ENCODE measurements around the gene MIPOL1. TPM values are rescaled to one million over a fixed set of nuclear protein-coding genes. Genes with fewer than 3 reads are reported as not detected.

The MIPOL1 gene
- total and polyA plus RNA-seq, 2 of the 13 experiments (the other 11 are each of a cell fraction or from before 2014, with no cell fraction given) = 8.6 to 34.2 TPM

GRCh38 chr14:37436519-37436918 lies 238.8 kb downstream of the MIPOL1 start:
- intact Hi-C loops (cut with micrococcal nuclease; ENCODE audit: unreplicated experiment) = no loop called here
- ChIA-PET CTCF (ENCODE audit: low intra/inter-chr PET ratio, low total read pairs) (no interaction called here), POLR2A (no interaction called here)
- no peaks in the 10 kb centered on the region for H3K27me3 ChIP-seq (ENCODE audit: control insufficient read depth in 1 of 2, insufficient read depth in 2 of 2, low read length in 2 of 2)
- H3K9ac ChIP-seq (ENCODE audit: insufficient read depth, low read depth, low read length) = no peak overlapping the region
- ATAC-seq = no peak
- WGBS (ENCODE audit: low lambda C conversion rate) = 93% methylated on average over 3 of the region's 3 CpGs
- FAIRE-seq = no peak
- no TSS peak for BruUV-seq (replicated peaks)
- H3K79me2 ChIP-seq (ENCODE audit: insufficient read depth, low read length) = no peaks in the 10 kb centered on the region
- TF ChIP-seq HOXD1 (CRISPR knock-in tag; IDR thresholded peaks at IDR 0.05) (no peak), TRIM24 (CRISPR knock-in tag; IDR thresholded peaks at IDR 0.05) (no peak), ZNF883 (CRISPR knock-in tag; IDR thresholded peaks at IDR 0.05; ENCODE audit: not compliant biosample characterization) (no peak)
- in situ Hi-C loops (cut with HindIII; ENCODE audit: extremely low pct_ligation_motif_present, low pct_unique_long_range_greater_than_20kb) = no loop called here
- no peak overlapping the region for H2AFZ ChIP-seq (ENCODE audit: low read length)
- no peaks in the 10 kb centered on the region for H4K20me1 ChIP-seq (ENCODE audit: insufficient read depth, low read length)
- no peaks in the 10 kb centered on the region for H3K36me3 ChIP-seq (replicated peaks in 1 of 2; ENCODE audit: control insufficient read depth in 1 of 2, insufficient read depth in 2 of 2, low read length in 2 of 2)
- no peaks in the 10 kb centered on the region for H3K4me1 ChIP-seq (ENCODE audit: insufficient read depth, low read length)
- H3K27ac ChIP-seq (ENCODE audit: extremely low read length, insufficient read depth, low read length) = no peak overlapping the region
- no peaks in the 10 kb centered on the region for H3K9me3 ChIP-seq (ENCODE audit: low read length)
- no peak overlapping the region for H3K4me2 ChIP-seq (ENCODE audit: low read depth, low read length)
- H3K4me3 ChIP-seq (replicated peaks in 1 of 3; ENCODE audit: insufficient read depth in 1 of 3, low read depth in 2 of 3, low read length in 3 of 3) = no peak overlapping the region
- DNase-seq (ENCODE audit: low spot score) = no peak

GRCh38 chr14:37437490-37437889 lies 239.8 kb downstream of the MIPOL1 start:
- Histone ChIP-seq H3K4me2 (ENCODE audit: low read depth, low read length) (no peak overlapping the region), H3K27me3 (ENCODE audit: control insufficient read depth in 1 of 2, insufficient read depth in 2 of 2, low read length in 2 of 2) (no peaks in the 10 kb centered on the region), H3K4me1 (ENCODE audit: insufficient read depth, low read length) (no peaks in the 10 kb centered on the region), H2AFZ (ENCODE audit: low read length) (no peak overlapping the region), H3K79me2 (ENCODE audit: insufficient read depth, low read length) (no peaks in the 10 kb centered on the region), H3K9me3 (ENCODE audit: low read length) (no peaks in the 10 kb centered on the region), H3K9ac (ENCODE audit: insufficient read depth, low read depth, low read length) (no peak overlapping the region), H3K36me3 (replicated peaks in 1 of 2; ENCODE audit: control insufficient read depth in 1 of 2, insufficient read depth in 2 of 2, low read length in 2 of 2) (no peaks in the 10 kb centered on the region), H3K27ac (ENCODE audit: extremely low read length, insufficient read depth, low read length) (no peak overlapping the region), H3K4me3 (replicated peaks in 1 of 3; ENCODE audit: insufficient read depth in 1 of 3, low read depth in 2 of 3, low read length in 3 of 3) (no peak overlapping the region), H4K20me1 (ENCODE audit: insufficient read depth, low read length) (no peaks in the 10 kb centered on the region)
- ChIA-PET POLR2A (no interaction called here), CTCF (ENCODE audit: low intra/inter-chr PET ratio, low total read pairs) (no interaction called here)
- intact Hi-C loops (cut with micrococcal nuclease; ENCODE audit: unreplicated experiment) = no loop called here
- DNase-seq (ENCODE audit: low spot score) (no peak), FAIRE-seq (no peak), ATAC-seq (no peak)
- BruUV-seq (replicated peaks) = no TSS peak
- in situ Hi-C loops (cut with HindIII; ENCODE audit: extremely low pct_ligation_motif_present, low pct_unique_long_range_greater_than_20kb) = no loop called here
- no peak for TF ChIP-seq MBNL3 (CRISPR knock-in tag; conservative IDR thresholded peaks at IDR 0.05)
- no peak for TF ChIP-seq GTF2F1 (IDR thresholded peaks at IDR 0.05; ENCODE audit: low read length)
- TF ChIP-seq, protein P1, sequence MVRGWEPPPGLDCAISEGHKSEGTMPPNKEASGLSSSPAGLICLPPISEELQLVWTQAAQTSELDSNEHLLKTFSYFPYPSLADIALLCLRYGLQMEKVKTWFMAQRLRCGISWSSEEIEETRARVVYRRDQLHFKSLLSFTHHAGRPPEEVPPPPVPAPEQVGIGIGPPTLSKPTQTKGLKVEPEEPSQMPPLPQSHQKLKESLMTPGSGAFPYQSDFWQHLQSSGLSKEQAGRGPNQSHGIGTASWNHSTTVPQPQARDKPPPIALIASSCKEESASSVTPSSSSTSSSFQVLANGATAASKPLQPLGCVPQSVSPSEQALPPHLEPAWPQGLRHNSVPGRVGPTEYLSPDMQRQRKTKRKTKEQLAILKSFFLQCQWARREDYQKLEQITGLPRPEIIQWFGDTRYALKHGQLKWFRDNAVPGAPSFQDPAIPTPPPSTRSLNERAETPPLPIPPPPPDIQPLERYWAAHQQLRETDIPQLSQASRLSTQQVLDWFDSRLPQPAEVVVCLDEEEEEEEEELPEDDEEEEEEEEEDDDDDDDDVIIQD (CRISPR knock-in tag; IDR thresholded peaks at IDR 0.05; ENCODE audit: low read depth) = no peak
- TF ChIP-seq MEIS2 (CRISPR knock-in tag; IDR thresholded peaks at IDR 0.05) = no peak
- TF ChIP-seq ZBTB42 (CRISPR knock-in tag; IDR thresholded peaks at IDR 0.05) = no peak
- WGBS (ENCODE audit: low lambda C conversion rate) = 82% methylated on average over 2 of the region's 2 CpGs
